KMS-11 (cell line): ENCODE data around the gene JPH4.
"Not testable (repeated sequence)": the region's sequence is repeated elsewhere in the genome, so short reads cannot be mapped to it uniquely, and the experiment has no call there.

ENCODE experiments used
- H2AFZ ChIP-seq: fragments of 200-600 bp; sonication (generic); 2 replicates; pipeline ENCODE4 v1.6.1; 2016; ENCODE audit warnings: antibody characterized with exemption, mixed run types, low read depth
- H3K27ac ChIP-seq: fragments of 200-600 bp; sonication (generic); 2 replicates; pipeline ENCODE4 v1.6.1; 2016; ENCODE audit warnings: mild to moderate bottlenecking, mixed run types
- H3K27me3 ChIP-seq: fragments of 200-600 bp; sonication (generic); 2 replicates; pipeline ENCODE4 v1.6.1; 2017; ENCODE audit warnings: mild to moderate bottlenecking, low read depth, mixed run types, moderate library complexity; ENCODE audit not compliant: insufficient read depth
- H3K36me3 ChIP-seq: fragments of 200-600 bp; sonication (generic); 2 replicates; pipeline ENCODE4 v1.6.1; 2017; ENCODE audit warnings: mild to moderate bottlenecking, mixed run types; ENCODE audit not compliant: insufficient read depth
- H3K4me1 ChIP-seq: fragments of 200-600 bp; sonication (generic); 2 replicates; pipeline ENCODE4 v1.6.1; 2016; ENCODE audit warnings: mild to moderate bottlenecking, low read depth, mixed run types; ENCODE audit not compliant: poor library complexity, severe bottlenecking
- H3K4me2 ChIP-seq: fragments of 200-600 bp; sonication (generic); 2 replicates; pipeline ENCODE4 v1.7.0; 2016; ENCODE audit warnings: mild to moderate bottlenecking, mixed run types
- H3K4me3 ChIP-seq: fragments of 200-600 bp; sonication (generic); IDR thresholded peaks from 2 replicates; pipeline ENCODE4 v1.6.1; 2017; ENCODE audit warnings: low read depth, low read length, mixed read lengths; ENCODE audit not compliant: insufficient read depth
- H3K79me2 ChIP-seq: fragments of 200-600 bp; sonication (generic); 2 replicates; pipeline ENCODE4 v1.6.1; 2016; ENCODE audit warnings: low read depth, mixed run types; ENCODE audit not compliant: insufficient read depth
- H3K9ac ChIP-seq: fragments of 200-600 bp; sonication (generic); 2 replicates; pipeline ENCODE4 v1.6.1; 2016; ENCODE audit warnings: mild to moderate bottlenecking, mixed run types
- H4K20me1 ChIP-seq: fragments of 200-600 bp; sonication (generic); 2 replicates; pipeline ENCODE4 v1.6.1; 2016; ENCODE audit warnings: mild to moderate bottlenecking, mixed run types; ENCODE audit not compliant: insufficient read depth
- CTCF ChIP-seq: fragments of 200-600 bp; sonication (generic); conservative IDR thresholded peaks from 2 replicates; pipeline ENCODE4 v1.6.1; 2017; ENCODE audit warnings: low read depth, mild to moderate bottlenecking, antibody characterized with exemption, low read length, moderate library complexity, mixed read lengths

JPH4 gene

GRCh38 chr14:23537351-23538049 is 41.1 kb downstream of the JPH4 start:
- H3K4me3 ChIP-seq, result no peak overlapping the region
- H3K79me2 ChIP-seq, result no peaks in the 10 kb centered on the region
- no peak overlapping the region for H3K9ac ChIP-seq
- no peak overlapping the region for H3K27ac ChIP-seq
- no peaks in the 10 kb centered on the region for H3K36me3 ChIP-seq
- no peak for TF ChIP-seq CTCF
- no peaks in the 10 kb centered on the region for H3K4me1 ChIP-seq
- no peaks in the 10 kb centered on the region for H3K27me3 ChIP-seq
- H4K20me1 ChIP-seq, result no peaks in the 10 kb centered on the region
- no peak overlapping the region for H3K4me2 ChIP-seq
- no peak overlapping the region for H2AFZ ChIP-seq

GRCh38 chr14:23536906-23537305 is 41.7 kb downstream of the JPH4 start:
- not testable (repeated sequence) for H3K79me2 ChIP-seq, H3K4me3 ChIP-seq, H2AFZ ChIP-seq, H3K27me3 ChIP-seq, H3K4me2 ChIP-seq, H3K4me1 ChIP-seq, H3K36me3 ChIP-seq, H4K20me1 ChIP-seq, H3K9ac ChIP-seq, H3K27ac ChIP-seq

GRCh38 chr14:23536494-23536893 is 42.1 kb downstream of the JPH4 start:
- Histone ChIP-seq H3K27ac (no peak overlapping the region), H3K36me3 (no peaks in the 10 kb centered on the region), H3K4me2 (no peak overlapping the region), H4K20me1 (no peaks in the 10 kb centered on the region), H3K4me3 (no peak overlapping the region), H3K79me2 (no peaks in the 10 kb centered on the region), H3K9ac (no peak overlapping the region), H3K4me1 (no peaks in the 10 kb centered on the region), H3K27me3 (no peaks in the 10 kb centered on the region), H2AFZ (no peak overlapping the region)
- TF ChIP-seq CTCF, result no peak

- Histone ChIP-seq H3K4me1 (no peaks in the 10 kb centered on the region), H3K4me3 (no peak overlapping the region), H3K36me3 (no peaks in the 10 kb centered on the region), H3K4me2 (no peak overlapping the region), H3K27ac (no peak overlapping the region), H3K27me3 (no peaks in the 10 kb centered on the region), H4K20me1 (no peaks in the 10 kb centered on the region), H3K79me2 (no peaks in the 10 kb centered on the region), H3K9ac (no peak overlapping the region), H2AFZ (no peak overlapping the region)
- no peak for TF ChIP-seq CTCF
These were observed 42.6 kb downstream of the JPH4 start for GRCh38 chr14:23535943-23536342.

- H3K79me2 ChIP-seq, result no peaks in the 10 kb centered on the region
- H3K36me3 ChIP-seq, result no peaks in the 10 kb centered on the region
- H3K27ac ChIP-seq, result no peak overlapping the region
- no peaks in the 10 kb centered on the region for H3K27me3 ChIP-seq
- TF ChIP-seq CTCF, result no peak
- no peaks in the 10 kb centered on the region for H4K20me1 ChIP-seq
- H3K4me2 ChIP-seq, result no peak overlapping the region
- no peak overlapping the region for H3K4me3 ChIP-seq
- no peak overlapping the region for H2AFZ ChIP-seq
- H3K4me1 ChIP-seq, result no peaks in the 10 kb centered on the region
- H3K9ac ChIP-seq, result no peak overlapping the region
These were observed 44.7 kb downstream of the JPH4 start for GRCh38 chr14:23533652-23534435.
